ENCODE data around the gene NEUROD1.
"Not testable (repeated sequence)": the region's sequence is repeated elsewhere in the genome, so short reads cannot be mapped to it uniquely, and the experiment has no call there.

Gene NEUROD1

GRCh38 chr2:181680055-181680936, at the start of gene NEUROD1:
TSS of gene NEUROD1 (minus strand) at chr2:181680517. CDS start at chr2:181678860, 1,657 bp downstream.
- Histone ChIP-seq H3K36me3 (ENCODE audit: insufficient read depth, low read length) (no peaks in the 10 kb centered on the region), H3K4me3 (ENCODE audit: low read depth, low read length) (peak within 1 kb of the TSS; percentile 59), H2AFZ (ENCODE audit: low read length, unreplicated experiment) (no peak within 1 kb of the TSS), H3K27ac (ENCODE audit: low read depth, low read length) (no peak within 1 kb of the TSS), H3K27me3 (ENCODE audit: insufficient read depth, low read length) (peaks cover 96% of the 10 kb centered on the region), H3K79me2 (ENCODE audit: control insufficient read depth, insufficient read depth, low read length, unreplicated experiment) (no peaks in the 10 kb centered on the region), H3K4me1 (ENCODE audit: control insufficient read depth, insufficient read depth, low read length, unreplicated experiment) (peaks cover 3% of the 10 kb centered on the region)

GRCh38 chr2:181725476-181725875, 45.2 kb upstream of the NEUROD1 start:
- Histone ChIP-seq H3K36me3 (ENCODE audit: insufficient read depth, low read length) (no peaks in the 10 kb centered on the region), H3K27me3 (ENCODE audit: insufficient read depth, low read length) (peaks cover 11% of the 10 kb centered on the region; the same call in 1 of the 2 replicates), H3K27ac (ENCODE audit: low read depth, low read length) (no peak overlapping the region), H2AFZ (ENCODE audit: low read length, unreplicated experiment) (no peak overlapping the region), H3K4me1 (ENCODE audit: control insufficient read depth, insufficient read depth, low read length, unreplicated experiment) (no peaks in the 10 kb centered on the region), H3K4me3 (ENCODE audit: low read depth, low read length) (no peak overlapping the region), H3K79me2 (ENCODE audit: control insufficient read depth, insufficient read depth, low read length, unreplicated experiment) (no peaks in the 10 kb centered on the region)

GRCh38 chr2:181724662-181725061, 44.3 kb upstream of the NEUROD1 start:
- no peak overlapping the region for H3K27ac ChIP-seq (ENCODE audit: low read depth, low read length)
- H3K4me3 ChIP-seq (ENCODE audit: low read depth, low read length) = no peak overlapping the region
- H3K79me2 ChIP-seq (ENCODE audit: control insufficient read depth, insufficient read depth, low read length, unreplicated experiment) = no peaks in the 10 kb centered on the region
- no peaks in the 10 kb centered on the region for H3K36me3 ChIP-seq (ENCODE audit: insufficient read depth, low read length)
- H3K27me3 ChIP-seq (ENCODE audit: insufficient read depth, low read length) = peaks cover 8% of the 10 kb centered on the region; the same call in 1 of the 2 replicates
- peak overlapping the region; percentile 23 for H2AFZ ChIP-seq (ENCODE audit: low read length, unreplicated experiment)
- H3K4me1 ChIP-seq (ENCODE audit: control insufficient read depth, insufficient read depth, low read length, unreplicated experiment) = no peaks in the 10 kb centered on the region

- Histone ChIP-seq H3K79me2 (ENCODE audit: control insufficient read depth, insufficient read depth, low read length, unreplicated experiment) (no peaks in the 10 kb centered on the region), H3K36me3 (ENCODE audit: insufficient read depth, low read length) (no peaks in the 10 kb centered on the region), H3K27me3 (ENCODE audit: insufficient read depth, low read length) (no peaks in the 10 kb centered on the region), H3K4me3 (ENCODE audit: low read depth, low read length) (no peak overlapping the region), H3K27ac (ENCODE audit: low read depth, low read length) (no peak overlapping the region), H3K4me1 (ENCODE audit: control insufficient read depth, insufficient read depth, low read length, unreplicated experiment) (no peaks in the 10 kb centered on the region), H2AFZ (ENCODE audit: low read length, unreplicated experiment) (no peak overlapping the region)
These were observed 43.4 kb upstream of the NEUROD1 start for GRCh38 chr2:181723731-181724130.

GRCh38 chr2:181715033-181715630, 34.8 kb upstream of the NEUROD1 start:
- Histone ChIP-seq H3K27ac (ENCODE audit: low read depth, low read length) (no peak overlapping the region), H3K4me1 (ENCODE audit: control insufficient read depth, insufficient read depth, low read length, unreplicated experiment) (no peaks in the 10 kb centered on the region), H2AFZ (ENCODE audit: low read length, unreplicated experiment) (peak overlapping the region; percentile 98), H3K36me3 (ENCODE audit: insufficient read depth, low read length) (no peaks in the 10 kb centered on the region), H3K27me3 (ENCODE audit: insufficient read depth, low read length) (no peaks in the 10 kb centered on the region), H3K79me2 (ENCODE audit: control insufficient read depth, insufficient read depth, low read length, unreplicated experiment) (no peaks in the 10 kb centered on the region), H3K4me3 (ENCODE audit: low read depth, low read length) (no peak overlapping the region)

GRCh38 chr2:181711051-181711450, 30.7 kb upstream of the NEUROD1 start:
- not testable (repeated sequence) for H3K27ac ChIP-seq (ENCODE audit: low read depth, low read length); H3K4me3 ChIP-seq (ENCODE audit: low read depth, low read length); H3K4me1 ChIP-seq (ENCODE audit: control insufficient read depth, insufficient read depth, low read length, unreplicated experiment); H3K36me3 ChIP-seq (ENCODE audit: insufficient read depth, low read length); H3K27me3 ChIP-seq (ENCODE audit: insufficient read depth, low read length); H3K79me2 ChIP-seq (ENCODE audit: control insufficient read depth, insufficient read depth, low read length, unreplicated experiment); H2AFZ ChIP-seq (ENCODE audit: low read length, unreplicated experiment)

- H3K27ac ChIP-seq (ENCODE audit: low read depth, low read length); H3K79me2 ChIP-seq (ENCODE audit: control insufficient read depth, insufficient read depth, low read length, unreplicated experiment); H3K4me3 ChIP-seq (ENCODE audit: low read depth, low read length); H2AFZ ChIP-seq (ENCODE audit: low read length, unreplicated experiment); H3K4me1 ChIP-seq (ENCODE audit: control insufficient read depth, insufficient read depth, low read length, unreplicated experiment); H3K36me3 ChIP-seq (ENCODE audit: insufficient read depth, low read length): not testable (repeated sequence)
- peaks cover 31% of the 10 kb centered on the region for H3K27me3 ChIP-seq (ENCODE audit: insufficient read depth, low read length)
These were observed 22.2 kb upstream of the NEUROD1 start for GRCh38 chr2:181702519-181702918.

- Histone ChIP-seq H3K27ac (ENCODE audit: low read depth, low read length) (no peak overlapping the region), H3K79me2 (ENCODE audit: control insufficient read depth, insufficient read depth, low read length, unreplicated experiment) (no peaks in the 10 kb centered on the region), H2AFZ (ENCODE audit: low read length, unreplicated experiment) (no peak overlapping the region), H3K36me3 (ENCODE audit: insufficient read depth, low read length) (no peaks in the 10 kb centered on the region), H3K4me1 (ENCODE audit: control insufficient read depth, insufficient read depth, low read length, unreplicated experiment) (no peaks in the 10 kb centered on the region), H3K27me3 (ENCODE audit: insufficient read depth, low read length) (peaks cover 67% of the 10 kb centered on the region), H3K4me3 (ENCODE audit: low read depth, low read length) (no peak overlapping the region)
These were observed 17.9 kb upstream of the NEUROD1 start for GRCh38 chr2:181698223-181698622.

- H2AFZ ChIP-seq (ENCODE audit: low read length, unreplicated experiment) = no peak overlapping the region
- H3K4me1 ChIP-seq (ENCODE audit: control insufficient read depth, insufficient read depth, low read length, unreplicated experiment) = no peaks in the 10 kb centered on the region
- H3K27ac ChIP-seq (ENCODE audit: low read depth, low read length) = no peak overlapping the region
- H3K4me3 ChIP-seq (ENCODE audit: low read depth, low read length) = no peak overlapping the region
- peaks cover 73% of the 10 kb centered on the region for H3K27me3 ChIP-seq (ENCODE audit: insufficient read depth, low read length)
- no peaks in the 10 kb centered on the region for H3K79me2 ChIP-seq (ENCODE audit: control insufficient read depth, insufficient read depth, low read length, unreplicated experiment)
- H3K36me3 ChIP-seq (ENCODE audit: insufficient read depth, low read length) = no peaks in the 10 kb centered on the region
These were observed 17.3 kb upstream of the NEUROD1 start for GRCh38 chr2:181697571-181697970.

GRCh38 chr2:181697126-181697525, 16.8 kb upstream of the NEUROD1 start:
- Histone ChIP-seq H3K4me3 (ENCODE audit: low read depth, low read length) (no peak overlapping the region), H3K79me2 (ENCODE audit: control insufficient read depth, insufficient read depth, low read length, unreplicated experiment) (no peaks in the 10 kb centered on the region), H3K27me3 (ENCODE audit: insufficient read depth, low read length) (peaks cover 78% of the 10 kb centered on the region), H3K27ac (ENCODE audit: low read depth, low read length) (no peak overlapping the region), H3K36me3 (ENCODE audit: insufficient read depth, low read length) (no peaks in the 10 kb centered on the region), H2AFZ (ENCODE audit: low read length, unreplicated experiment) (no peak overlapping the region), H3K4me1 (ENCODE audit: control insufficient read depth, insufficient read depth, low read length, unreplicated experiment) (no peaks in the 10 kb centered on the region)

GRCh38 chr2:181694271-181694670, 14.0 kb upstream of the NEUROD1 start:
- Histone ChIP-seq H3K79me2 (ENCODE audit: control insufficient read depth, insufficient read depth, low read length, unreplicated experiment) (no peaks in the 10 kb centered on the region), H3K4me1 (ENCODE audit: control insufficient read depth, insufficient read depth, low read length, unreplicated experiment) (no peaks in the 10 kb centered on the region), H3K4me3 (ENCODE audit: low read depth, low read length) (no peak overlapping the region), H3K27ac (ENCODE audit: low read depth, low read length) (no peak overlapping the region), H3K27me3 (ENCODE audit: insufficient read depth, low read length) (peaks cover 86% of the 10 kb centered on the region), H3K36me3 (ENCODE audit: insufficient read depth, low read length) (no peaks in the 10 kb centered on the region), H2AFZ (ENCODE audit: low read length, unreplicated experiment) (no peak overlapping the region)
